ENCODE results near the gene ELOVL5.

- TF ChIP-seq CTCF (IDR thresholded peaks at IDR 0.05; ENCODE audit: low read depth, low read length) (no peak), EZH2phosphoT487 (IDR thresholded peaks at IDR 0.05; ENCODE audit: low read depth) (no peak)
Observed at GRCh38 chr6:53258076-53258773, 90.5 kb downstream of the ELOVL5 start.

All from OCI-LY3 (cell line).